C4-2B (cell line): ENCODE measurements around the gene MIOX.

Experiments used
- H3K27ac ChIP-seq: fragments of 450-650 bp; 2 replicates; pipeline ENCODE4 v1.5.1; 2017
- ZFX ChIP-seq: fragments of 450-650 bp; IDR thresholded peaks from 2 replicates; pipeline ENCODE4 v1.6.1; 2017
- TF ChIP-seq, protein P1 (sequence below): fragments of 450-650 bp; conservative IDR thresholded peaks from 2 replicates; pipeline ENCODE4 v1.5.1; 2017; ENCODE audit warnings: mild to moderate bottlenecking

Gene MIOX

DNA sequence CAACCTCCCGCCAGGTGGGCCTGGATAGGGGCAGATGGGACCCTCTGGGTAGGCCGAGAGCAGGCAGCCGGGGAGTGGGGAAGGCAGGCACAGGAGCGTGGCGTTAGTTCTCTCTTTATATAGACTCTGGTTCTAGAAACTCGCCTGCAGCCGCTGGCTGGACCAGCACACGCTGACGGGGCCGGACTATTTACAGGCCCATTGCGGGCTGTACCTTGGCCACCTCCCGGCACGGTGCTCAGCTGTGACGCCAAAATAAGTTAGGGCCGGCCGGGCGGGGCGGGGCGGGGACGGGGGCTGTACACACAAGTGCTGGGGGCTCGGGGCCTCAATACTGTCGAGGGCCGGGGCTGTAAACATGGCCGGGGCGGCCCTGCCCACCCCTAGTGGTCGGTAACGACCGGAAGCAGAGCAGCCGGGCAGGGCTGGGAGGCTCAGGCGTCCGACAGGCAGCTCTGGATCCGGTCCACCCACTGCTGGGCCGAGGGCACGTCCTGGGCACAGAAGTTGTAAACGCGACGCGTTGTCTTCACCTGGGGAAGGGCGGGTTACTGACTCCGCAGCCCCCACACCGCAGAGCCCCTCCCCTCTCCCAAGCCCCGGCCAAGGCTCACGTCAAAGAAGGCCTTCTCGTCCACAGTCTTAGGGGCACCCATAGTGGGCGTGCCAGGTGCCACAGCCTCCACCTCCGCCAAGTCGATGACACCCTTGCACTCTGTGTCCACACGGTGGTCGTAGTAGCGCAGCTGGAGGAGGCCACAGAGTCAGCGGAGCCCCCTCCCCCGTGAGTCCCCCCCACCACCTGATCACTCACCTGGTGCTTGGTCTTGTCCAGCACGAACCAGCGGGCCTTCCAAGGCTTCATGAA, 39.7 kb upstream of the MIOX start:
- H3K27ac ChIP-seq: no peak overlapping the region
- TF ChIP-seq, protein P1, sequence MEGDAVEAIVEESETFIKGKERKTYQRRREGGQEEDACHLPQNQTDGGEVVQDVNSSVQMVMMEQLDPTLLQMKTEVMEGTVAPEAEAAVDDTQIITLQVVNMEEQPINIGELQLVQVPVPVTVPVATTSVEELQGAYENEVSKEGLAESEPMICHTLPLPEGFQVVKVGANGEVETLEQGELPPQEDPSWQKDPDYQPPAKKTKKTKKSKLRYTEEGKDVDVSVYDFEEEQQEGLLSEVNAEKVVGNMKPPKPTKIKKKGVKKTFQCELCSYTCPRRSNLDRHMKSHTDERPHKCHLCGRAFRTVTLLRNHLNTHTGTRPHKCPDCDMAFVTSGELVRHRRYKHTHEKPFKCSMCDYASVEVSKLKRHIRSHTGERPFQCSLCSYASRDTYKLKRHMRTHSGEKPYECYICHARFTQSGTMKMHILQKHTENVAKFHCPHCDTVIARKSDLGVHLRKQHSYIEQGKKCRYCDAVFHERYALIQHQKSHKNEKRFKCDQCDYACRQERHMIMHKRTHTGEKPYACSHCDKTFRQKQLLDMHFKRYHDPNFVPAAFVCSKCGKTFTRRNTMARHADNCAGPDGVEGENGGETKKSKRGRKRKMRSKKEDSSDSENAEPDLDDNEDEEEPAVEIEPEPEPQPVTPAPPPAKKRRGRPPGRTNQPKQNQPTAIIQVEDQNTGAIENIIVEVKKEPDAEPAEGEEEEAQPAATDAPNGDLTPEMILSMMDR: no peak
- TF ChIP-seq ZFX: no peak

DNA sequence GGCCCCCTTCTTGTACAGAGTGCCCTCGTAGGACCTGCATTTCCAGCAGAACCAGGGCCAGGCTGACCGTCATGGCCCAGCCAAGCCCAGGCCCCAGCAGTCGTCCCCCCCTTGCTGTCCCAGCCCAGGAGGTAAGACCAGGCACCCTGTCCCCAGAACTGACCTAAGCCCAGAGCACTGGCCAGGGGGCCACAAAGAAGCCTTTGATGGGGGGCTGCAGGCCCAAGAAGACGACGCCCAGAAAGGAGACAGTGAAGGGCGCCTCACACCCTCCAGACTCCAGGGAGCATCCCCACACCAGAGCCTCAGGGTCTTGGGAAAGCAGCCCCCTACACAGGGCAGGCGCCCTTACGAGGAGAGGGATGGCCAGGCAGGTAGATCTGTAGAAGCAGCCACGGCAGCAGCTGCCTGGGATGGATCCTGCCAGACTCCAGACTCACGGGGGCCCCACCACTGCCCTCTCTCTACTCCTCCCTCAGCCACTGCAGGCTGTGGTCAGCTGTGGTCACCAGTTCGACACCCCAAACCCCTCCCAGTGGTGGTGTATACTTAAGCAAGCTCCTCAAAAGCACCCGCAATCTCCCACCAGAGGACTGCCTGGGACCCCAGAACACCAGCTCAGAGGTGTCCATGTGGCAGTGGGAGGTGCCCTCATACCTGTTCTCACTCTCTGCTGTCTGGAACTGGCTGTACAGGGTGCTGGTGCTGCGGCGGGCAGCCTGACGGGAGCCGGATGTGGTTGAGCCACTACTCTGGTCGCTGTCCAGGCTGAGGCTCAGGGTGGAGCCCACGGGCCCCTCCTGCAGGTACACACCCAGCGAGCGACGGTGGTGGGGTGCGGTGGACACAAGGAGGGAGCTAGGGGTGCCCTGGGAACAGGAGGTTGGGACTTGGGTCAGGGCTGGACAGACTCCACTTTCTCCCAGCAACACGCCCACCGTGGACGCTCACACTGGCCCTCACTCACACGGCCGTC, 38.8 kb upstream of the MIOX start:
- TF ChIP-seq ZFX: no peak
- TF ChIP-seq, protein P1: no peak
- no peak overlapping the region for H3K27ac ChIP-seq

DNA sequence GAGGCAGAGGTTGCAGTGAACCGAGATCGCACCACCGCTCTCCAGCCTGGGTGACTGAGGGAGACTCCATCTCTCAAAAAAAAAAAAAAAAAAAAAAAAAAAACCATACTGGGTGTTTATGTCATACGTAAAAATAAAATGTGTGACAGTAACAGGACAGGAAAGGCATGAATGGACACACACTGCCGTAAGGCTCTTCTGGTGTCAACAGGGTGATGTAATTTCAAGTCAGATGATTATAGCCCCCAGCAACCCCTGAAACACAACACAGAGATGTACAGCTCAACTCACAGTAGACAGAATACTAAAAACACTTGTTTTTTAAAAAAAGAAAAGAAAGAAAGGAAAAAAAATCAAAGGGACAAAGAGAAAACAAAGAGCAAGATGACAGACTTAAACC, 34.0 kb upstream of the MIOX start:
- H3K27ac ChIP-seq: no peak overlapping the region
- TF ChIP-seq, protein P1: no peak
- no peak for TF ChIP-seq ZFX

DNA sequence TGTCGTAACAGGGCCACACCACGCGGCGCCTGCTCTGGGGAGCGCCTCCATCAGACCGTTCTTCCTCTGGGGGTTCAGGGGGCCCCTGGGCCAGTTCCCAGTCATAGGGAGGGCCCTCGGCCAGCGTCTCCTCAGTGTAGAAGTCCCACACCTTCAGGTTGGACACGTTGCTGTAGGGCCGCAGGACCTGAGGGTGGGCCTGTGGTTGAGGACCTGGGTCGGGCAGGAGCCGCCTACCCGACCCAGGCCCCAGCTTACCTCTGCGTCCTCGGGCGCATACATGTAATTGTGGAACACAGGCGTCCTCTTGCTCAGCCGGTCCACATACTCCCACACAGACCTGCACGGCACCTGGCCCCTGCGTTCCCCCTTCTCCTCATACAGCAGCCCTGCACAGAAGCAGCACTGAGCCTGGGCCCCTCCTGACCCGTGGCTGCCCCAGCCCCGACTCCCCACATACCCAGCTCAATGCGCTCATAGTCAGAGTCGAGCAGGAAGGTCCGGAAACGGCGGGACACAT, 32.0 kb upstream of the MIOX start:
- TF ChIP-seq, protein P1: no peak
- no peak for TF ChIP-seq ZFX
- no peak overlapping the region for H3K27ac ChIP-seq

DNA sequence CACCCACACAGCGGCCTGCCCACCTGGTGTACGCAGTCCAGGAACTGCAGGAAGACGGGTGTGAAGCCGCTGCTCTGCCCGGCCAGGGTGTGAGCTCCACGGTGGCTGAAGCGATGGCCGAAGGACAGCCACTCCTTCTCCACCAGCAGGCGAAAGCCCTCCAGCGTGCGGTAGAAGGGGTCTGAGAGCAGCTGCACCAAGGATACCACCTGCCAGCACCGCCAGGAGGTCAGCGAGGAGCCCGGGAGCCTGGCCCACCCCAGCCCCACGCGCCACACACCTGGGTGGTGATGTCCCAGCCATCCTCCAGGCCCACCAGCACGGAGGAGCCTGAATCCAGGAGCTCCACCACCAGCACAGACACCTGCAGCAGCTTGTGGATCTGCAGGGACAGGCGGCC, 31.5 kb upstream of the MIOX start:
- TF ChIP-seq, protein P1: no peak
- no peak for TF ChIP-seq ZFX
- no peak overlapping the region for H3K27ac ChIP-seq

DNA sequence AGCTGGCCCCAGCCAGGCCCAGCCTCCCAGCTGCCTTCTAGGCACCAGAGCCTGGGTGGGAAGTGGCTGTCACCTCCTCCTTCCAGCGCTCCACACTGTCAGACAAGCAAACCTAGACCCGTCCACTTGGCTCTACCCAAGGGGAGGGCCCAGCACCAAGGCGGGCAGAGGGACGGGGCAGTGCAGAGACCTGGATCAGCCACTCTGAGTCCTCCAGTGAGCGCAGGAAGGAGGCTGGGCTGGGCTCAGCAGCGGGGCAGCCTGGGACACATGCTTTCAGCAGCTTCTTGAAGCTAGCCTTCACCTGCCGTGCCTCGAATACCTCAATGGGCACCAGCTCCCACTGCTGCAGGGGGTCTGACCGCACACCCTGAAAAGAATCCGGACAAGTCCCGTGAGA, 30.6 kb upstream of the MIOX start:
- no peak overlapping the region for H3K27ac ChIP-seq
- TF ChIP-seq, protein P1: no peak
- no peak for TF ChIP-seq ZFX
